Ishikawa (cell line): ENCODE data around the gene CDH13.

ENCODE experiments used
- CEBPB ChIP-seq: IDR thresholded peaks from 2 replicates; pipeline ENCODE4 v1.6.1; 2012
- CREB1 ChIP-seq: IDR thresholded peaks from 2 replicates; pipeline ENCODE4 v1.6.1; 2012; ENCODE audit warnings: low read depth
- EGR1 ChIP-seq: IDR thresholded peaks from 2 replicates; pipeline ENCODE4 v1.6.1; 2012
- EP300 ChIP-seq: IDR thresholded peaks from 2 replicates; pipeline ENCODE4 v1.6.1; 2012; ENCODE audit warnings: borderline replicate concordance
- FOXM1 ChIP-seq: IDR thresholded peaks from 2 replicates; pipeline ENCODE4 v1.6.1; 2012; ENCODE audit warnings: low read depth, borderline replicate concordance
- NFIC ChIP-seq: IDR thresholded peaks from 2 replicates; pipeline ENCODE4 v1.6.1; 2012
- RAD21 ChIP-seq: IDR thresholded peaks from 2 replicates; pipeline ENCODE4 v1.6.1; 2012; ENCODE audit warnings: low read depth
- TAF1 ChIP-seq: IDR thresholded peaks from 2 replicates; pipeline ENCODE4 v1.6.1; 2012; ENCODE audit warnings: low read depth, mild to moderate bottlenecking
- TCF12 ChIP-seq: IDR thresholded peaks from 2 replicates; pipeline ENCODE4 v1.6.1; 2012; ENCODE audit warnings: low read depth
- TEAD4 ChIP-seq: IDR thresholded peaks from 2 replicates; pipeline ENCODE4 v1.6.1; 2012
- YY1 ChIP-seq: IDR thresholded peaks from 2 replicates; pipeline ENCODE4 v1.6.1; 2012; ENCODE audit warnings: low read depth
- ZBTB7A ChIP-seq: IDR thresholded peaks from 2 replicates; pipeline ENCODE4 v1.6.1; 2012; ENCODE audit warnings: low read depth
- TF ChIP-seq, protein P1 (sequence below): IDR thresholded peaks from 2 replicates; pipeline ENCODE4 v1.6.1; 2012
- TF ChIP-seq, protein P2 (sequence below): IDR thresholded peaks from 2 replicates; pipeline ENCODE4 v1.6.1; 2012
- TF ChIP-seq, protein P3 (sequence below): IDR thresholded peaks from 2 replicates; pipeline ENCODE4 v1.6.1; 2012; ENCODE audit warnings: low read depth, mild to moderate bottlenecking

Gene CDH13

DNA sequence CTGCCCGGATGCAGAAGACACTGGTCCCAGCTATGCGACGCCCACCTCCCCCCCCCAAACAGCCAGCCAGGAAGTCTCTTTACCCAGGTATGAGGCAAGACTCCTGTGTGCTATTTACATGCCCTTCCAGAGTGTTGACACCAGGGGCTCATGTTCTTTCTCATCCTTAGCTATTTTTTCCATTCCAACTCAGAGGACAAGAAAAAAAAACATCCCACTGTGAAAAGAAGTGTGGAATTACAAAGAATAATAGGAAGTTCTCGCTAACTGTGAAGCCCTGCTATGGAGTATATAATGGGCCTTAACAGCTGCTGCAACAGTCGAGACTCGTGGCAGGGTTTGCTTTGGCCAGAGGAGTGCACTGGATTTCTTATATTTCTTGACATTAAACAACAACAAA is 584.9 kb downstream of the CDH13 start:
- TF ChIP-seq NFIC = no peak
- TF ChIP-seq EP300 = no peak
- TF ChIP-seq RAD21 = no peak
- TF ChIP-seq FOXM1 = no peak
- no peak for TF ChIP-seq YY1
- TF ChIP-seq EGR1 = no peak
- TF ChIP-seq, protein P1, sequence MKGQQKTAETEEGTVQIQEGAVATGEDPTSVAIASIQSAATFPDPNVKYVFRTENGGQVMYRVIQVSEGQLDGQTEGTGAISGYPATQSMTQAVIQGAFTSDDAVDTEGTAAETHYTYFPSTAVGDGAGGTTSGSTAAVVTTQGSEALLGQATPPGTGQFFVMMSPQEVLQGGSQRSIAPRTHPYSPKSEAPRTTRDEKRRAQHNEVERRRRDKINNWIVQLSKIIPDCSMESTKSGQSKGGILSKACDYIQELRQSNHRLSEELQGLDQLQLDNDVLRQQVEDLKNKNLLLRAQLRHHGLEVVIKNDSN = no peak
- TF ChIP-seq, protein P2, sequence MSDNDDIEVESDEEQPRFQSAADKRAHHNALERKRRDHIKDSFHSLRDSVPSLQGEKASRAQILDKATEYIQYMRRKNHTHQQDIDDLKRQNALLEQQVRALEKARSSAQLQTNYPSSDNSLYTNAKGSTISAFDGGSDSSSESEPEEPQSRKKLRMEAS = no peak
- no peak for TF ChIP-seq CEBPB
- TF ChIP-seq TAF1 = no peak
- TF ChIP-seq, protein P3, sequence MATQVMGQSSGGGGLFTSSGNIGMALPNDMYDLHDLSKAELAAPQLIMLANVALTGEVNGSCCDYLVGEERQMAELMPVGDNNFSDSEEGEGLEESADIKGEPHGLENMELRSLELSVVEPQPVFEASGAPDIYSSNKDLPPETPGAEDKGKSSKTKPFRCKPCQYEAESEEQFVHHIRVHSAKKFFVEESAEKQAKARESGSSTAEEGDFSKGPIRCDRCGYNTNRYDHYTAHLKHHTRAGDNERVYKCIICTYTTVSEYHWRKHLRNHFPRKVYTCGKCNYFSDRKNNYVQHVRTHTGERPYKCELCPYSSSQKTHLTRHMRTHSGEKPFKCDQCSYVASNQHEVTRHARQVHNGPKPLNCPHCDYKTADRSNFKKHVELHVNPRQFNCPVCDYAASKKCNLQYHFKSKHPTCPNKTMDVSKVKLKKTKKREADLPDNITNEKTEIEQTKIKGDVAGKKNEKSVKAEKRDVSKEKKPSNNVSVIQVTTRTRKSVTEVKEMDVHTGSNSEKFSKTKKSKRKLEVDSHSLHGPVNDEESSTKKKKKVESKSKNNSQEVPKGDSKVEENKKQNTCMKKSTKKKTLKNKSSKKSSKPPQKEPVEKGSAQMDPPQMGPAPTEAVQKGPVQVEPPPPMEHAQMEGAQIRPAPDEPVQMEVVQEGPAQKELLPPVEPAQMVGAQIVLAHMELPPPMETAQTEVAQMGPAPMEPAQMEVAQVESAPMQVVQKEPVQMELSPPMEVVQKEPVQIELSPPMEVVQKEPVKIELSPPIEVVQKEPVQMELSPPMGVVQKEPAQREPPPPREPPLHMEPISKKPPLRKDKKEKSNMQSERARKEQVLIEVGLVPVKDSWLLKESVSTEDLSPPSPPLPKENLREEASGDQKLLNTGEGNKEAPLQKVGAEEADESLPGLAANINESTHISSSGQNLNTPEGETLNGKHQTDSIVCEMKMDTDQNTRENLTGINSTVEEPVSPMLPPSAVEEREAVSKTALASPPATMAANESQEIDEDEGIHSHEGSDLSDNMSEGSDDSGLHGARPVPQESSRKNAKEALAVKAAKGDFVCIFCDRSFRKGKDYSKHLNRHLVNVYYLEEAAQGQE = no peak
- TF ChIP-seq ZBTB7A = no peak
- TF ChIP-seq CREB1 = no peak
- no peak for TF ChIP-seq TCF12
- no peak for TF ChIP-seq TEAD4

DNA sequence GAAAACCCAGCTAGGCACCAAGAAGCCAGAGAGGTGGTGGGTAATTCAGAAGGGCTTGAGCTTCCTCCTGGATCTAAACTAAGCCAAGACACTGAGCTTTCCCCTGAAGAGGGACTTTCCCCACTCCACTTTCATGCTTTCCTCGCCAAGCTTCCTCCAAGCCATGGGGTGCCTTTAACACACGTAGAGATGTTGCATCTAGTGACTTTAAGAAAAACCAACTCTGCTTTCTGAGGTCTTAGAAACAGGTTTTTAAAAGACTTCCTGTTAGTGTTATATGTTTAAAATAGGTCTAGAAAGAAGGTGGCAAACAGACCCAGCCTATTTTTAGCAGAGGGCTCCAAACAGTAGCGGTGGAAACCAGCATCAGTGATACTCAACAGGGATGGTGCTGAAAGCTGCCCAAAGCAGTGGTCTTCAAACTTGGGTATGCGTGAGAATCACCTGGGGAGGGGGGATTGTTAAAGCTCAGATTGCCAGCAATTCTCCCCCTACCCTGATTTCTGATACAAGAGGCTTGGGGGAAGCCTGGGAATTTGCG is 585.6 kb downstream of the CDH13 start:
- TF ChIP-seq TEAD4 (no peak), FOXM1 (no peak), CREB1 (no peak), YY1 (no peak), RAD21 (no peak), EGR1 (no peak), EP300 (no peak), ZBTB7A (no peak), CEBPB (no peak)
- TF ChIP-seq, protein P3 = no peak

DNA sequence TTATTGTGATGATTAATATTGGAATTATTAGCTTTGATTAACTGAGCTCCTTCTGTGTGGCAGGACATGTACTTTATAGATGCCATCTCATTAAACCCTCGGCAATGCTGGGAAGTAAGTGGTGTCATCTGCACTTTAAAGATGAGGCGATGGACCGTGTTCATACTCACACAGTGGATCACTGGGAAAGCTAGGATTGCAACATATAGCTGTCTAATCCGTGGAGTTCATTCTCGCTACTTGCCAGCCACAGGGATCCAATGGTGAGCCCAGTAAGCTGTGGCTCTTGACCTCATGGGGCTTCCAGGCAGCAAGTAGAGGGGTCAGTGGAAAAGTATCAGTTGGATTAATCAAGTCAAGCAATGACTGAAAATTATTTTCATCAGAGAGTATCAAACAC is 587.9 kb downstream of the CDH13 start:
- TF ChIP-seq TAF1 = no peak
- TF ChIP-seq ZBTB7A = no peak
- no peak for TF ChIP-seq TCF12
- TF ChIP-seq, protein P3 = no peak
- no peak for TF ChIP-seq NFIC
- TF ChIP-seq, protein P2 = no peak
- TF ChIP-seq CEBPB = no peak
- TF ChIP-seq FOXM1 = no peak
- no peak for TF ChIP-seq RAD21
- TF ChIP-seq CREB1 = no peak
- TF ChIP-seq TEAD4 = no peak
- no peak for TF ChIP-seq EGR1
- TF ChIP-seq, protein P1 = no peak

DNA sequence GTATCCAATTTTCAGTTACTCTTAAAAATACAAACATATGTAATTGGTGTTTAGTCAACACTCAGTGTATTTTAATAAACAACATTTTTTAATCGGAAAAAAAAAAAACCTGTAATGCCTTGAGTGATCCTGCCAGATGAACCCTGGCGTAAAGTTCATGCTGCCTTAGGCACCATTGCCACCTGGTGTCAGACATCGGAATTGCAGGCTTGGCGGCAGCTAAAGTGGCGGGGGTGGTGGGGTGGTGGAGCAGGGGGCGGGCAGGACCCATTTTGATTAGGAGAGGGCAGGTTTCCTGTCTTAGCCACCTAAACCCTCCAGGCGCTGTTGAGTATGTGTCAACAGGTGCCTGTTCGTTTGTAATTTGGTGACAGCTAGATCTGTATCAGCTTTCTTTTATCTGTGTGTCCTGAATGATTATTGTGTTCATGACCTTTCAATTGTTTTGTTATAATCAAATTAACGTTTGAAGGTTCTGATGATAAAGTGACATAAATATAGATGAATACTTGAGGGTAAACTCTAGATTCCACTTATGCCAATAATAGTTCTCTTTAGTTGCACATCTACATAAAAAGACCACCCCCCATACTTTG is 588.7 kb downstream of the CDH13 start:
- TF ChIP-seq, protein P1 = no peak
- TF ChIP-seq NFIC (no peak), RAD21 (peak; percentile 58)
- TF ChIP-seq, protein P3 = no peak
